Hepatocyte (in vitro differentiated cells): ENCODE measurements around the gene LYRM4.

Source experiments
- EZH2 ChIP-seq: fragments of 200-600 bp; sonication (generic); IDR thresholded peaks from 2 replicates; pipeline ENCODE4 v1.6.1; 2016; ENCODE audit warnings: antibody characterized with exemption, mild to moderate bottlenecking, borderline replicate concordance
- EZH2phosphoT487 ChIP-seq: fragments of 200-600 bp; sonication (generic); IDR thresholded peaks from one replicate; pipeline ENCODE4 v1.6.1; 2018; ENCODE audit warnings: antibody characterized with exemption, mild to moderate bottlenecking, low read depth, moderate library complexity; ENCODE audit not compliant: unreplicated experiment, severe bottlenecking
- TF ChIP-seq, protein P1 (sequence below): fragments of 200-600 bp; sonication (generic); IDR thresholded peaks from 2 replicates; pipeline ENCODE4 v1.5.1; 2016; ENCODE audit warnings: antibody characterized with exemption, mild to moderate bottlenecking; ENCODE audit not compliant: poor library complexity

GRCh38 chr6:5208471-5208971 lies 52.2 kb downstream of the LYRM4 start:
- TF ChIP-seq, protein P1, sequence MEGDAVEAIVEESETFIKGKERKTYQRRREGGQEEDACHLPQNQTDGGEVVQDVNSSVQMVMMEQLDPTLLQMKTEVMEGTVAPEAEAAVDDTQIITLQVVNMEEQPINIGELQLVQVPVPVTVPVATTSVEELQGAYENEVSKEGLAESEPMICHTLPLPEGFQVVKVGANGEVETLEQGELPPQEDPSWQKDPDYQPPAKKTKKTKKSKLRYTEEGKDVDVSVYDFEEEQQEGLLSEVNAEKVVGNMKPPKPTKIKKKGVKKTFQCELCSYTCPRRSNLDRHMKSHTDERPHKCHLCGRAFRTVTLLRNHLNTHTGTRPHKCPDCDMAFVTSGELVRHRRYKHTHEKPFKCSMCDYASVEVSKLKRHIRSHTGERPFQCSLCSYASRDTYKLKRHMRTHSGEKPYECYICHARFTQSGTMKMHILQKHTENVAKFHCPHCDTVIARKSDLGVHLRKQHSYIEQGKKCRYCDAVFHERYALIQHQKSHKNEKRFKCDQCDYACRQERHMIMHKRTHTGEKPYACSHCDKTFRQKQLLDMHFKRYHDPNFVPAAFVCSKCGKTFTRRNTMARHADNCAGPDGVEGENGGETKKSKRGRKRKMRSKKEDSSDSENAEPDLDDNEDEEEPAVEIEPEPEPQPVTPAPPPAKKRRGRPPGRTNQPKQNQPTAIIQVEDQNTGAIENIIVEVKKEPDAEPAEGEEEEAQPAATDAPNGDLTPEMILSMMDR = no peak
- no peak for TF ChIP-seq EZH2
- TF ChIP-seq EZH2phosphoT487 = no peak
